NCI-H82 treated with DMSO at 0.1 percent for 48 hours (cell line): ENCODE measurements around the gene ITPR3.
A peak's percentile ranks its signal among the peaks of the same experiment; 100 is the strongest.

Experiments used
- DNase-seq: peaks from one replicate; lab custom pipeline; 2025; ENCODE audit not compliant: unreplicated experiment; lab: John Stamatoyannopoulos, UW

The ITPR3 gene

DNA sequence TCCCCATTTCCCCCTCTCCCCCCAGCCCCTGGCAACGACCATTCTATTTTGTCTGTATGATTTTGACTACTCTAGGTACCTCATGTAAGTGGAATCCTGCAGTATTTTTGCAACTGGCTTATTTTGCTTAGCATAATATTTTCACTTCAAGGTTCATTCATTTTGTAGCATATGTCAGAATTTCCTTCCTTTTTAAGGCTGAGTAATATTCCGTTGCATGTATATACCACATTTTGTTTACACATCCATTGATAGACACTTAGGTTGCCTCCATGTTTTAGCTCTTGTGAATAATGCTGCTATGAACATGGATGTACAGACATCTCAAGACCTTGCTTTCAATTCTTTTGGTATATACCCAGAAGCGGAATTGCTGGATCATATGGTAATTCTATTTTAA is 91.8 kb downstream of the ITPR3 start:
- DNase-seq: no peak

DNA sequence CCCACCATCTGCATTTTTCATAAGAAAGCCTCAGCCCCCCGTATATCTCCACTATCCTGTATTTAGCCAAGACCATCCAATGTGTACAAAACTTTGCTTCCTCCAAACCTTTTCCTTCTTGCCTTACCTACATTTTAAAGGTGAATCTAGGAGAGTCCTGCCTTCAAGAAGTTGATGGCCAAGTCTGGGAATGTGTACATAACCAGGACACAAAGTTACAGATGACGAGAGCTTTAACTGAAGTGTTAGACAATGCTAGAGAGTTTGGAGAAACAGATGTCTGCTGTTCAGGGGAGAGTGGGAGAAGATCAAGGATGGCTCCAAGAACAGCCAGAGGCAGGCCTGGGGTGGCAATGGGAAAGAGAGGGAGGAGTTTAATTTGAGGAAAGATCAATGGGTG is 92.7 kb downstream of the ITPR3 start:
- DNase-seq: no peak

DNA sequence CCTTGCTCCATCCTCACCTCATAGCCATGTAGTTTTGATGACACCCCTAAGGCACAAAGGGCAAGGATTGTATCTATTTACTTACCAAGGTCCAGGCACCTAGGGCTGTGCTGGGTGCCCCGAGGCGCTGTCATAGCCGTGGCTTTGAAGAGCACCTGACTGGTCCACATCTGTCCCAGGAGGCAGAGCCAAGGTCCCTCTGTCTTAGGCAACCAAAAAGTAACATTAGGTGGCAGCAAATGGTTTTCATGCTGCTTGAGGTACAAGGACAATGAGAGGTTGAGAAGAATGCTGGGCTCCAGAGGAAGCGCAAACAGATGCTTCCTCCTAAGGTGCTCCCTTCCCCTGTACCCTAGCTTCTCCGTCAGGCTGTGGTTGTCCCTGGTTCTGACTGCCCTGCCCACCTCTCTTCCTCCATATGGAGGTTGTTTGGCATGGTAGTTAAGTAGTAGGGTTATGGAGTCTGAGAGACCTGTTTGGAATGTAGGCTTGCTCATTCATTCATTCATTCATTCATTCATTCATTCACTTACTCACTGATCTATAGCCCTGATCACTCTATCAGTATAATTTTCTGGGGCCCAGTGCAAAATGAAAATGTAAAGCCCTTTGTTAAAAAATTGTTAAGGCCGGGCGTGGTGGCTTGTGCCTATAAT is 93.4 kb downstream of the ITPR3 start:
- DNase-seq: no peak

DNA sequence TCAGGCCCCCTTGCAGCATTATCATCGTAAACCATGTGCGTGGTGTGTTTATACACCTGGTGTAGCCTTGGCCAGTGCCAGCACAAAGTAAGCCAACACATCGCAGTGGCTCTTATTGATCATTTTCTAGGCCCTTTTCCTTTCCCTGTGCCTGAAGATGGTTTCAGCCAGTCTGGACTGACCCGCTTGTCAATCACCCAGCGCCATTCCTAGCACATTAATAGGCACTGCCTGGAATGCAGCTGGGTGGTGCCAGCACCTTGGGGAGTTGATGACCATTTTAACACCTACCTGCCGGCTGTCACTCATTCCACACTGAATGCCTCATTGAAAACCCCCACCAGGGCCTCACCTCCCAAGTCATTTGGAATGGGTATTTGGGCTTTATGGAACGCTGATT is 95.3 kb downstream of the ITPR3 start:
- no peak for DNase-seq

DNA sequence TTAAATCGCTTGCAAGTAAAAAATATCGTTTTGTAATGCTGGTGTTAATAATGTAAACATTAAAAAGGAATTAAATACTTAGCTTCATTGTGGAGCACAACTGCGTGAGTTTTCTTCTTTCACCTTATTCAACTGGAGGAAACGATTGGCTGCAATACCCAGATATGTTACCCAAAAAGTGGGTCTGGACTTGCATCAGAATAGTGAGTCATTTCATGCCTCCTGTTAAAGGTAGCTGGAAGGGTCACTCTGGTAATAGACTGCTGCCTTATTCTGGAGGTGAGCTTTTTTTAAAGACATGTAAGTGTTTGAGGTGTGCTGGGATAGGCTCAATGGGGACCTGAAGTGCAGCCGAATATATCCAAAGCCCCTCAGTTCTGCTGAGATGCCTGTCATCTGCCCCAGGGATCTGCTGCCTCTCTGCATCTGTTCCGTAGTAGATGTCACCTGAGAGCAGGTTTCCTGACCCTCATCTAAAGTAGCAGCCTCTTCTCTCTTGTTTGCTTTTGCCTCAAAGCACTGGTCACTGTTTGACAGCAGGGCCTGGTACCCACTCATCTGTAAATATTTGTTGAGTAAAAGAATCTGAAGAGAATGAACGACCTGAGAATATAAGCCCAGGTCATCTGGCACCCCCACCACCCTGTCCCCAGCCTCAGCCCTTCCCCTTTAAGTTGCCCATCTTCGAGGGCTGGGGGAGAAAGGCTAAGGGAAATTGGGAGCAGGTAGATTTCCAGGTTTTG is 95.9 kb downstream of the ITPR3 start:
- DNase-seq: no peak

DNA sequence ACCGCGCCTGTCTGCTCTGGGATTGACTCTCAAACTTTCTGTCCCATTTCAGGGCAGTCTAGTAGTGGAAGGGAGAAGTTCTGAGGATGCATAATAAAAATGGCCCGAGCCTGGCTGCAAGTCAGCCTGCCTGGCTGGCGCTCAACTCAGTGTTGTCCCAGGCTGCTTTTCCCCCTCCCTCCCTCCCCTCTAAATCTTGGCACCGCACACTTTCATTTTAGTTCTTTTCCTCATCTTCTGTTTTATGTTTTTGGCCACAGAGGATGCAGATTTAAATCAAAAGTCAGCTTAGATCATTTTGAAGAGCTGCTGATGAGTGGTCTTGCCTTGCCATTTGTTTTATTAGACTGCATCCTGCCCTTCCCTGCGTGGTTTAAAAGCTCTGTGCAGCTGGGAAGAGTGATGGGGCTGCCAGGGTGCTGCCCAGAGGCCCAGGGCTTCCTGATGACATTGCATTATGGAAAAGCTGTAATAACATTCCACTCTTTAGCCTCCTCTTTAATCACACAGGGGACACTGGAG is 96.9 kb downstream of the ITPR3 start:
- DNase-seq: no peak

DNA sequence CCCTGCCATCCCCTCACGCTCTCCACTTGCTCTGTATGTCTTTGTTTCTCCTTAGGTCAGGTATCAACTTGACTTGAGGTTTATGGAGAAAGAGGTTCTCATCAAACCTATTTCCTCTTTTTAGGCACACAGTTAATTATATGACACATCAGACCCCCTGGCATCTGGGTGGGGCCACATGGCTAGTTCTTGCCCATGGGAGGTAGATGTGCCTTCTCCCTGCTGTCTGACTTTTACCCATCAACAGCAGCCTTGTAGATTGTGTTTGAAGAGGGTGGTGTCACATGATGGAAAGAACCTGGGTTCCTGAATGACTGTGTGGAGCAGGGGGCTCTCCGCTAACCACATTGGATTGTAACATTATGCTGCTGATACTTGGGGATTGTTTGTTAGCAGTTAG is 97.6 kb downstream of the ITPR3 start:
- DNase-seq: no peak

DNA sequence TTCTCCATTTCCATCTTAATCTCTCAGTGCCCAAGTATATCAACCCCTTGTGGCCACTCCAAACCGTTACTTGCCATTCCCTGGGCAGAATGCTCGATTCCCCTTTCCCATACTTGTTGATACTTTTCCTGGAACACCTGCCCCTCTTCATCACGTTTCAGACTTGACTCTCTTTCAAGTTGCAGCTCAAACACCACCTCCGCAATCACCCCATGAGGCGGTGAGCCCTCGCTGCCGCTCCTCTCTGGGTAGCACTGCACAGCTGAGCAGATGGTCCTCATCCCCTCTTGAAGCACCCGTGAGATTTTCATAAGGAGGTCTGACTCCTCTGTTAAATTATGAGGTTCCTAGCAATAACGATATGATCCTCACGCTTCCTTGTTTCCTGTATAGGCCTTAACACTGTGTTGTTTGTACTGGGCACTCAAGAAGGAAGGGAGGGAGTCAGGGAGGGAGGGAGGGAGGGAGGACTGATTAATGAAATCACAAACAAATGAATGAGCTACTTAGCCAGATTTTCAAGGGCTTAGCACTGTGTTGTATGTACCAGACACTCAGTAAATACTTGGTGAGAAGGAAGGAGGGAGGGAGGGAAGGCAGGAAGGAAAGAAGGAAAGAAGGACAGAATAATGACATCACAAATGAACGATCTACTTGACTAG is 98.3 kb downstream of the ITPR3 start:
- DNase-seq: peak; percentile 78

DNA sequence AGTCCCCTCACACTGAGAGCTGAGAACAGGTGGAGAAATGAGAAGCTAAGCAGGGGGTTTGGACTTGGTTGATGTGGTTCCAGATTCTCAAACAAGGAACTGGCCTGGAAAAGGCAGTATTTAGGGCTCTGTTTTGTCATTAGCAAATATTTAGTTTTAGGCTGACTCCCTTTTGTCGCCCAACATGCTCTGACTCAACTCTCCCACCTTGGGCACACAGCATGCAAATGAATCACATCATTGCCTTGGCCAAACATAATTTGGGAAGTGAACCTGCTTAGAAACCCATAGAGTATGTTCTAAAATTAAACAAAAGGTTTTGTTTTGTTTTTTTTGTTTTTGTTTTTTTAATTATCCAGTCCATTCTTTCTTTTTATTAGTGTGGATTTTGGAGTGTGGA is 99.9 kb downstream of the ITPR3 start:
- DNase-seq: no peak

DNA sequence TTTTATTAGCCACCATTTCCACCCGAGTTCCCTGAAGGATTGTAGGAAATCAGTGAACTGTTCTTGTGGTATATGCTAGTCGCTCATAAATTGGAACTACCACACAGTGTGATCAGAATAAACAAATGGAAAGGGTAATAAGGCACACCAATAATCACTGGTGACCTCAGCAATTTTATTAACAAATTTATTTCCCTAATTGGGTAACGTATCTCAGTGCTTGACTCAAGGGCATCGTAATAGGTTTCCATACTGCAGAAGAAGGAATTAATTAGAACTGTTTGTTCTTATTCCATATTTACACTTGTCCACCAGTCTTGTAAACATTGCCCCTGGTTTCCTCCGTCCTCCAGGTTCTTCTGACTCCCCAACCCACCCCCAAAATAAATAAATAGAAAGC is 100.4 kb downstream of the ITPR3 start:
- DNase-seq: no peak

DNA sequence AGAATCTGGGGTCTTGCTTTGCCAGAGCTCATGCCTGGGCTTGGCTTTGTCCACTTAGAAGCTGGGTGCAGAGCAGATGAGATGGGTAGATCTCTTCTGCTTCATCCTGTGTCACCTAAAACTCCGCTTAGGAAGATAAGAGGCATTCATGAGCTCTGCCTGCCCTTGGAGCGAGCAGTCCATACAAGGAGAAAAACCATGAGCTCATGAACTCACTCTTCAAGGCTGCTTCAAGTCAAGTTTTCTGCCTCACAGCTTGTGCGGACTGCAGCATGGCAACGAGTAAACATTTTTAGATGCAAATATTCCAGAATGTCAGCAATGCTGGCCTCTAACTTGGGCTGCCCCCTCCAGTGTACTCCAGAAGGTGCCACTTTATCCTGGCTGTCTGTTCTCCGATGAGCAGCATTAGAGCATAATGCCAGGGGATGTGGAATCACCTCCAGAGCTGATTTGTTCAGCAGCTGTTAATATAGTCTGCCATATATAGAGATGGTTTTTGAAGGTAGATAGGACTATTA is 101.0 kb downstream of the ITPR3 start:
- no peak for DNase-seq

DNA sequence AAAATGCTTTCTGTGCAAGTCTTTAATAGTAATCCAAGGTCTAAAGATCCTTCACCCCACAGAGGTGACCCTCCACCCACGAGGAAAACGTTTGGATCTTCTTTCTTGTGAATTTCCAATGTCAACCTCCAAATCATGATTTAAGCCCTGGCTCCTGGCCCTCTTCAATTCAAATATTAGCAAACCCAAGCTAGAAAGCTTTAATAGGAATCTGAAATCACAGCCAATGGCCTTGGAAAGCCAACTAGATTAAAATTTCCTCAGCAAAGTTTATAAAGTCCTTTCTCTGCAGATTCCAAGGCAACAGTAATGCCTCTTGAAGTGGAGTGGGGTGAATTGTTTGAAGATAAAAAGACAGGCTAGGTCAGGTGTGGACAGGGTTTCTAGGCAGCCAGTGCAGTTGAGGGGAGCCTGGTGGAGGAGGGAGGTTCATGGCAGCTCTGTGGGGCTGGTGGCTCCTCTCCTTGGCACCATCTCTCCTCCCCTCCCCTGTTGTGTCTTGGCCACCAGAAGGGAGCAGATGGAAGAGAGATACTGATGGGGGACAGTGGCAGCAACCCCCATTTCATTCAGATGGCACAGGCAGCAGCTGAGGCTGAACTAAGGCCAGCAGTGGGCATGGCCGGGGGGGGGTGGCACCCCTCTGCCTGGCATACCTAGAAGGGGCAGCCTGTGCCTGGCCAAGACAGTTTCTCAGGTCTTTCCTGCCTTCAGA is 102.4 kb downstream of the ITPR3 start:
- no peak for DNase-seq

DNA sequence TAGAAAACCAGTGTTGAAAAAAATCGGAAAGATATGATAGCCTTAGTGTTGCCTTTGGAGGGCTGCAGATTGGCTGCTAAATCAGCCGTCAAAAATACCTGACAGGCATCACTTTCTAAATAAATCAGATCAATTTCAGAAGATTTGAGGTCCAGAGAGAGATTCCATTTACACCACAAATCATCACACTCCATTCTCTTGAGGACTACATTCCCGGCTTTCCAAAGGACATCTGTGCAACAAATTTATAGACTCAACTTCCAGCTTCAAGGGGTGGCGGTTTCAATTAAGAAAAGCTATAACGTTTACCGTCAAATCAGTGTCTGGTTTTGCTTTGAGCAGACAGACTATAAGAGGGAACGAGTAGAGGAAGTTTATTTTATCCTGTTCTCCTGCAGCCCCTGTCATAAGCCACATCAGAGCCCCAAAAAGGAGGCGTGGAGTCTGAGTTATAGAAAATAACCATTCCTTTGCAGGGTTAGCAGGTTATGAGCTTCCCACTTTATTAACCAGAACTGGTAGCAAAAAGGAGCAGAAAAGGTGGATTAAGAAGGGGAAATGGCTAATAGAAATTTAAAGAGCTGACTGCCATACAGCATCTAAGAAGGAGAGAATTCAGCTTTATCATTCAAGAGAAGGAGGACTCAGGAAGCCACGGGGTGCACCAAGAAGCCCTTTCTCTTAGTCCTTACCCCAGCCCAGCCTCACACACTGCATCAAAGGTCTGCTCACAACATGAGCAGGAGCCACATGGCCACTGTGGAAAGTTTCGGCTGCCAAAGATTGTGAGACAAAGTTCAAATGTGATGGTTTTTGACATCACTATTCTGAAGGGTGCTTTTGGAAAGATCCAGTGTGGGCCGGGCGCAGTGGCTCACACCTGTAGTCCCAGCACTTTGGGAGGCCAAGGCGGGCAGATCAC is 103.2 kb downstream of the ITPR3 start:
- DNase-seq: no peak

DNA sequence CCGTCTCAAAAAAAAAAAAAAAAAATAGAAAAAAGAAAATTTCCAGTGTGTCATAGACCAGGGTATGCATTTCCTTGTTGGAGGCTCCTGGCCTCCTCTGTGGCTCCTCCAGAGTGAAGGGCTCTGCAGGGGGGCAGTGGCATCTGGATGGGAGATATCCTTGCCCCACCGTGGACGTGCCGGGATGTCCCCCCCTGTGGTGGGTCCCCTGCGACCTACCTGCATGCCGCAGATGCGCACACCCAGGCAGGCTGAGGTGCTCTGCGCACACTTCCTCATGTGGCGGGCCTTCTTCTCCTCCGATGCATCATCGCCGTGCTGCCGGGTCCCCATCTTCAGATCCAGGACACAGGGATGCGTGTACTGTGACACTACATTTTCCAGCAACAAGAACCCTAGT is 104.1 kb downstream of the ITPR3 start:
- DNase-seq: no peak

DNA sequence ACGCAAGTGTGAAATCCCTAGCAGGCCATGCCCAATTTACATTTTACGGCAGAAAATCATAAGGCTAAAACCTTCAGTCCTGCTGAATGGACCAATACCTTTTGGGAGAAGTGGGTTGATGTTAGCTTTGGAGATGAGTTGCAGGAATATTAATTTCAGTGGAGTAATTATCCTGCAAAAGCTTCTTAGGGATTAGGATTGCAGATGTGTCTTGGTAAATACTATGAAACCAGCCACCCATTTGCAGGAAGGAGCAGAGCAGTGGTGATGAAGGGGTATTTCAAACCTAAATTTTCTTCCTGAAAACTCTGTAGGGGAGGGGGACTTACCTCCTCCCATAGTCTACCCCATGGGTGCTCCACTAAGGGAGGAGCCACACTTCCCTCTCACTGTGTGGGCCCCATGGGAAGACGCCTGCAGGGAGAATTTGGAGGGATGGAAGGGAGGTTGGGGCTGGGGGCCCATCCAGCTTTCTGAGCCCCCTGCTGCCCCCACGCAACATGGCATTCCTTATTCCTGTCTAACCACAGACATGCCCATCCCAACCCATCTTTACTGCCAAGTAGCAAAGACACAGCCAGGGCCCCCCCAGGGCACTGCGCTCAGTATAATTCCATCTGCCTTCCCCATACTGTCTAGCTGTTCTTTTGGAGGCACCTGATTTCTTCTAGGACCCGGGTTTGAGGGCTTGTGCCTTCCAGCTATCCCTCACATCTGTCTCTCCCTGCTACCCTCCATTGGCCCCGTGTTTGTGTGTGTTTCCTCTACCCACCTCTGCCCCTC is 105.0 kb downstream of the ITPR3 start:
- DNase-seq: no peak

DNA sequence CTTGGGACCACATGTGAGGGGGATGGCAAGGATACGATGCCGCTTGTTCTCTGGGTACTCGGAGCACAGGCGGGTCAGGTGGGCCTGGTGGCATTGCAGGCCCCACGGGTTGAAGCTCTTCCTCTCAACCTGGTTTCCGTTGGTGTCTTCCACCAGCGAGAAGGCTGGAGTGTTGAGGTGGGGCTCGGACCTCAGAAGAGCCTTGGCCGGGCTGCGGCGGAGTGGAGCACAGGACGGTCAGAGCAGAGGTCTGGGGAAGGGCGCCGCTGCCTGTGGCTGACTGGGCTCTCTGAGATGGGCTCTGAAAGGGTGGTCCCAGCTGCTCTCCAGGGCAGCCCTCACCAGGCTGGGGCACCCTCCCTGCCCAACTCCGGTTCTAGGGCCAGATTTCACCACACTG is 105.6 kb downstream of the ITPR3 start:
- no peak for DNase-seq

DNA sequence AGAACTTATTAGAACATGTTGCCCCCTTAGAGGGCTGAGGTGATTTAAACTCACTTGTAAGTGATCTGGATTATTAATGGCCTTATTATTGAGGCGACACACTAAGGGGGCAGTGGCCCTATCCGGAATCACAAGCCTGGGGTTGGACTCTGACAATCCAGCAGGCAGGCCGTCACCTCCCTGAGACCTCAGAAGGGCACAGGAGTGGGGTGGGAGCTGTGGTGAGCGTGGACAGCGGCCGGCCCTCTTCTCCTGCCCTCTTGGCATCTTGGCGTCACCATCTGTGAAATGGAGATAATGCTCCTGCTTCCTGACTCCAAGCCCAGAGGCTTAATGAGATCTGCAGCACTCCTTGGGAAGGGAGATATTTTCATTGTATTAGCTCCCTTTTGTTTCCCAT is 106.0 kb downstream of the ITPR3 start:
- no peak for DNase-seq

DNA sequence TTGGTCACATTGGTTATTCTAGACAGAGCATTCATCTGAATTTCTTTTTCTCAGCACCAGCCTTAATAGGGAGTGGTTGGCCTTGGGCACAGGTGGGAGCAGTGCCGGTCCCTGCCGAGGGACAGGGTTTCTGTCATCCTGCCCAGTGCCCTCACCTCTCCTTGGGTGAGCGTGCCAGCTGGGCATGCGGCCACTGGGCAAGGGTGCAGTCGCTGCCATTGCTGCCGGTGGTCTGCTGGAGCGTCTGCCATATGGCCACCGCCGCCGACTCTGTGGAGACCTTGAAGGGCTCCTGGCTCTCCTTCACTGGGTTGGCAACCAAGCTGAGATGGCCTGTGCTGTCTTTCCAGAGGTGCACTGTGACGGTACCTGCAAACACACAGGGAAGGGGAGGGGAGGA is 106.8 kb downstream of the ITPR3 start:
- DNase-seq: no peak

DNA sequence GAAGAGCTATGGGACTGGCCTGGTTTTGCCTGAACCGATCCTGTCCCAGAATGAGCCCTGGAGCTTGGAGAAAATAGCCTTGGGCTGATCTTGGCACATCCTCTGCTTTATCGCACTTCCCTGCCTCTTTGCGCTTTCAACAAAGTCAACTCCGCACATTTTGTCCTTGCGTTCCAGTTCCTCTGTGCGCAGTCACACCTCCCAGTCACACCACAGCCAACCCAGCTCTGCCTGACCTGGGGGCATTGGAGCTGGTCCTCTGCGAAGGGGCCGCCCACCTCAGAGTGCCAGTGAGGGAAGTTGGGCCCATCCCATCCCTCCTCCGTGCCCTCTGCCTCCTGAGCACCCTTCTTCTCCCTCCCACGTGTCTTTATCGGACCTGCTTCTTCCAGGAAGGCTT is 107.3 kb downstream of the ITPR3 start:
- DNase-seq: no peak

DNA sequence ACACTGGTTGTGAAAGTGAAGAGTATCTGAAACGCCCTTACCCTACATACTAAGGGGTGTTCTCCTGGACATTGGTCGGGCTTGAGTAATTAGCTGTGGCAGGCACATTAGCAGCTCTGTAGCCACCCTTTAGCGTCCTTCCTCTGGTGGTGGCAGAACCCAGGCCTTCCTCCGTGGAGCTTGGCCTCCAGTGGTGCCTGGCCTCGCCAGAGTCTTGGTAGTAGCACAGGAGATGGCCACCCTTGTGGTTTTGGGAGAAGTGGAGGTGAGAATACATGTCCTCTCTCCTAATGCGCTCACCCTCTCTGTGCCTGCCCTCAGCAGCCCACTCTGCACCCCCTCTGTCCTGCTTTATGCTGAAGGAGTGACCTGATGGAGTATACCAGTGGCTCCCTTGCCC is 107.9 kb downstream of the ITPR3 start:
- DNase-seq: no peak
